PFSK-1 (cell line): ENCODE measurements around the gene APP.

Experiments
- REST ChIP-seq, 2 experiments: IDR thresholded peaks; 2 replicates each; pipeline versions ENCODE4 v1.6.1 to v1.8.0; 2011 to 2012; ENCODE audit warnings: low read depth in 2 of 2, low read length in 2 of 2, control low read depth in 1 of 2, inconsistent platforms in 1 of 2, mild to moderate bottlenecking in 1 of 2, moderate library complexity in 1 of 2; ENCODE audit not compliant: insufficient read depth in 1 of 2
- SIN3A ChIP-seq: IDR thresholded peaks from 2 replicates; pipeline ENCODE4 v1.6.1; 2012; ENCODE audit warnings: mild to moderate bottlenecking, low read length, moderate library complexity, borderline replicate concordance; ENCODE audit not compliant: insufficient read depth
- TAF1 ChIP-seq: IDR thresholded peaks from 2 replicates; pipeline ENCODE4 v1.6.1; 2012; ENCODE audit warnings: low read length, control low read depth, borderline replicate concordance; ENCODE audit not compliant: insufficient read depth

- TF ChIP-seq TAF1 = no peak
- no peak for TF ChIP-seq REST (IDR thresholded peaks at IDR 0.05; ENCODE audit: insufficient read depth in 1 of 2, low read depth in 2 of 2, low read length in 2 of 2)
- no peak for TF ChIP-seq SIN3A
Measured at GRCh38 chr21:26091480-26092018, 79.0 kb downstream of the APP start.
